Smooth muscle cell (in vitro differentiated cells): ENCODE measurements around the gene FBP1. TPM values are rescaled to one million over a fixed set of nuclear protein-coding genes. Genes with fewer than 3 reads are reported as not detected.
"Not testable (repeated sequence)": the region's sequence is repeated elsewhere in the genome, so short reads cannot be mapped to it uniquely, and the experiment has no call there.

ENCODE experiments used
- DNase-seq: peaks from one replicate; lab custom pipeline; 2025; ENCODE audit not compliant: unreplicated experiment; lab: John Stamatoyannopoulos, UW
- H2AFZ ChIP-seq: fragments of 200-600 bp; sonication (generic); 2 replicates; pipeline ENCODE4 v1.6.0; 2016; ENCODE audit warnings: antibody characterized with exemption, low read depth, mild to moderate bottlenecking
- H3F3A ChIP-seq: fragments of 200-600 bp; sonication (generic); 2 replicates; pipeline ENCODE4 v1.6.0; 2017; ENCODE audit warnings: antibody characterized with exemption, low read depth
- H3K27ac ChIP-seq: fragments of 200-600 bp; sonication (generic); 2 replicates; pipeline ENCODE4 v1.5.1; 2016; ENCODE audit warnings: low read depth, mild to moderate bottlenecking
- H3K27me3 ChIP-seq: fragments of 200-600 bp; sonication (generic); 2 replicates; pipeline ENCODE4 v1.6.1; 2016; ENCODE audit warnings: low read depth, mild to moderate bottlenecking
- H3K36me3 ChIP-seq: fragments of 200-600 bp; sonication (generic); 2 replicates; pipeline ENCODE4 v1.5.1; 2016; ENCODE audit warnings: low read depth
- H3K4me1 ChIP-seq: fragments of 200-600 bp; sonication (generic); 2 replicates; pipeline ENCODE4 v1.5.1; 2016; ENCODE audit warnings: low read depth
- H3K4me2 ChIP-seq: fragments of 200-600 bp; sonication (generic); 2 replicates; pipeline ENCODE4 v1.6.0; 2016; ENCODE audit warnings: mild to moderate bottlenecking
- H3K4me3 ChIP-seq: fragments of 200-600 bp; sonication (generic); 2 replicates; pipeline ENCODE4 v1.5.1; 2016; ENCODE audit warnings: mild to moderate bottlenecking
- H3K79me2 ChIP-seq: fragments of 200-600 bp; sonication (generic); 2 replicates; pipeline ENCODE4 v1.6.0; 2016; ENCODE audit warnings: low read depth, mild to moderate bottlenecking
- H3K9ac ChIP-seq: fragments of 200-600 bp; sonication (generic); 2 replicates; pipeline ENCODE4 v1.6.0; 2016; ENCODE audit warnings: low read depth
- H3K9me3 ChIP-seq: fragments of 200-600 bp; sonication (generic); replicated peaks from 2 replicates; pipeline ENCODE4 v1.5.1; 2016; ENCODE audit warnings: low read depth
- H4K20me1 ChIP-seq: fragments of 200-600 bp; sonication (generic); 2 replicates; pipeline ENCODE4 v1.6.0; 2016; ENCODE audit warnings: low read depth
- WGBS: methylation state at CpG from one replicate; pipeline ENCODE4 v1.1.7; 2016; ENCODE audit warnings: low lambda C conversion rate; 5-methylcytosine and 5-hydroxymethylcytosine counted together
- polyA plus RNA-seq: library from polyadenylated mRNA; unstranded; fragments of >200 nt; fragmentation: Nextera tagmentation; extraction: Ambion mirVana; gene quantifications from 2 replicates; pipeline ENCODE4 v1.2.1, GENCODE V29; 2016
- total RNA-seq: library from RNA; depleted of rRNA; stranded (reverse); fragments of >200 nt; gene quantifications from 2 replicates; pipeline ENCODE4 v1.2.3, GENCODE V29; 2014
- TF ChIP-seq, protein P1 (sequence below): fragments of 200-600 bp; sonication (generic); IDR thresholded peaks from 2 replicates; pipeline ENCODE4 v1.5.1; 2017; ENCODE audit warnings: borderline replicate concordance, mild to moderate bottlenecking, antibody characterized with exemption; ENCODE audit not compliant: insufficient read depth, poor library complexity, severe bottlenecking

Gene FBP1
- total and polyA plus RNA-seq, 2 experiments from 2014 or later = 0.22 to 0.70 TPM

GRCh38 chr9:94566550-94566949 is 72.8 kb downstream of the FBP1 start:
- DNase-seq = no peak
- H2AFZ ChIP-seq = no peak overlapping the region
- no peaks in the 10 kb centered on the region for H4K20me1 ChIP-seq
- H3F3A ChIP-seq = no peaks in the 10 kb centered on the region
- H3K4me1 ChIP-seq = no peaks in the 10 kb centered on the region
- no peaks in the 10 kb centered on the region for H3K9me3 ChIP-seq
- no peak overlapping the region for H3K4me2 ChIP-seq
- H3K27ac ChIP-seq = no peak overlapping the region
- H3K9ac ChIP-seq = no peak overlapping the region
- H3K36me3 ChIP-seq = no peaks in the 10 kb centered on the region
- no peaks in the 10 kb centered on the region for H3K79me2 ChIP-seq
- no peak overlapping the region for H3K4me3 ChIP-seq
- H3K27me3 ChIP-seq = no peaks in the 10 kb centered on the region
- TF ChIP-seq, protein P1, sequence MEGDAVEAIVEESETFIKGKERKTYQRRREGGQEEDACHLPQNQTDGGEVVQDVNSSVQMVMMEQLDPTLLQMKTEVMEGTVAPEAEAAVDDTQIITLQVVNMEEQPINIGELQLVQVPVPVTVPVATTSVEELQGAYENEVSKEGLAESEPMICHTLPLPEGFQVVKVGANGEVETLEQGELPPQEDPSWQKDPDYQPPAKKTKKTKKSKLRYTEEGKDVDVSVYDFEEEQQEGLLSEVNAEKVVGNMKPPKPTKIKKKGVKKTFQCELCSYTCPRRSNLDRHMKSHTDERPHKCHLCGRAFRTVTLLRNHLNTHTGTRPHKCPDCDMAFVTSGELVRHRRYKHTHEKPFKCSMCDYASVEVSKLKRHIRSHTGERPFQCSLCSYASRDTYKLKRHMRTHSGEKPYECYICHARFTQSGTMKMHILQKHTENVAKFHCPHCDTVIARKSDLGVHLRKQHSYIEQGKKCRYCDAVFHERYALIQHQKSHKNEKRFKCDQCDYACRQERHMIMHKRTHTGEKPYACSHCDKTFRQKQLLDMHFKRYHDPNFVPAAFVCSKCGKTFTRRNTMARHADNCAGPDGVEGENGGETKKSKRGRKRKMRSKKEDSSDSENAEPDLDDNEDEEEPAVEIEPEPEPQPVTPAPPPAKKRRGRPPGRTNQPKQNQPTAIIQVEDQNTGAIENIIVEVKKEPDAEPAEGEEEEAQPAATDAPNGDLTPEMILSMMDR = no peak

- H3K79me2 ChIP-seq, H3K9ac ChIP-seq, H4K20me1 ChIP-seq, H3K36me3 ChIP-seq, H3K4me2 ChIP-seq, H3K9me3 ChIP-seq, H3K27me3 ChIP-seq, H3K4me3 ChIP-seq, H3K4me1 ChIP-seq, H3K27ac ChIP-seq, H3F3A ChIP-seq, H2AFZ ChIP-seq, DNase-seq: not testable (repeated sequence)
- 66% methylated on average over 3 of the region's 3 CpGs for WGBS
These were observed 75.0 kb downstream of the FBP1 start for GRCh38 chr9:94564279-94564678.

GRCh38 chr9:94563548-94563947 is 75.8 kb downstream of the FBP1 start:
- no peaks in the 10 kb centered on the region for H3K79me2 ChIP-seq
- DNase-seq = no peak
- no peak overlapping the region for H3K9ac ChIP-seq
- no peaks in the 10 kb centered on the region for H3K9me3 ChIP-seq
- H3K4me3 ChIP-seq = no peak overlapping the region
- WGBS = 98% methylated on average over 2 of the region's 2 CpGs
- no peak overlapping the region for H2AFZ ChIP-seq
- no peaks in the 10 kb centered on the region for H3K27me3 ChIP-seq
- no peak overlapping the region for H3K4me2 ChIP-seq
- no peaks in the 10 kb centered on the region for H3K36me3 ChIP-seq
- no peaks in the 10 kb centered on the region for H4K20me1 ChIP-seq
- TF ChIP-seq, protein P1 = no peak
- no peaks in the 10 kb centered on the region for H3F3A ChIP-seq
- H3K4me1 ChIP-seq = no peaks in the 10 kb centered on the region
- H3K27ac ChIP-seq = no peak overlapping the region

DNA sequence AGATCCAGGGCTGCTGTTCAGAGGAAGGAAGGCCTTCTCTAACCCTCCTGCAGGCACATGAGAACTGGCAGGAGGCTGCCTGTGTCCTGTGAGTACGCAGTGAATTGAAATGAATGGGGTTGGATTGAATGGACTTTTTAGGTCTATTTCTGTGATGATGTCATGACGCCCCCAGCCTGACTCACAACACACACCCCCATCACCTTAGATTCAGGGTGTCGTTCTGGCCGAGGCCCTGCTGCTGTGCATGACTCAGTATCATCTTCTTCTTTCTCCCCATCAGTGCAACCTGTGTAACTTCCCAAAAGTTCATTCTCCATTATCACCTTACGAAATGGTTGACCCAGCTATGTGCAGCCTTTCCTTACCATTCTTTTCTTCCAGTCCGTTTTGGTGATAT is 79.1 kb downstream of the FBP1 start:
- Histone ChIP-seq H3K36me3 (no peaks in the 10 kb centered on the region), H3K4me2 (no peak overlapping the region), H3K27ac (no peak overlapping the region), H3K4me3 (no peak overlapping the region), H3K79me2 (peaks cover 26% of the 10 kb centered on the region), H2AFZ (no peak overlapping the region), H3K4me1 (peaks cover 8% of the 10 kb centered on the region), H3K9me3 (no peaks in the 10 kb centered on the region), H3K9ac (no peak overlapping the region), H4K20me1 (peaks cover 9% of the 10 kb centered on the region), H3K27me3 (no peaks in the 10 kb centered on the region), H3F3A (no peaks in the 10 kb centered on the region)
- TF ChIP-seq, protein P1 = no peak
- DNase-seq = no peak
- 95% methylated on average over 6 of the region's 6 CpGs for WGBS
